GM12801 (cell line): ENCODE measurements around the gene RNF112.

Experiments used
- CTCF ChIP-seq: IDR thresholded peaks from one replicate; pipeline ENCODE4 v1.5.1; 2011; ENCODE audit warnings: control low read depth; ENCODE audit not compliant: insufficient read length; ENCODE audit errors: extremely low read depth

Gene RNF112

GRCh38 chr17:19407601-19408345 lies 3.3 kb upstream of the RNF112 start:
- TF ChIP-seq CTCF: no peak

GRCh38 chr17:19408346-19408710 lies 2.7 kb upstream of the RNF112 start:
- no peak for TF ChIP-seq CTCF

- no peak for TF ChIP-seq CTCF
These were observed 2.0 kb upstream of the RNF112 start for GRCh38 chr17:19409066-19409465.

GRCh38 chr17:19409509-19409908 lies 1.5 kb upstream of the RNF112 start:
- TF ChIP-seq CTCF: no peak

GRCh38 chr17:19410091-19410490 lies 941 bp upstream of the RNF112 start:
- no peak for TF ChIP-seq CTCF

- no peak for TF ChIP-seq CTCF
These were observed 599 bp downstream of the RNF112 start for GRCh38 chr17:19411631-19412030.

GRCh38 chr17:19412510-19412909 lies 1.5 kb downstream of the RNF112 start:
- TF ChIP-seq CTCF: no peak
